PFSK-1 (cell line): ENCODE data around the gene CNTFR.

Experiments used
- POLR2AphosphoS5 ChIP-seq: IDR thresholded peaks from 2 replicates; pipeline ENCODE4 v1.6.1; 2012; ENCODE audit warnings: low read depth, mild to moderate bottlenecking, control low read depth, low read length, moderate library complexity
- TAF1 ChIP-seq: IDR thresholded peaks from 2 replicates; pipeline ENCODE4 v1.6.1; 2012; ENCODE audit warnings: low read length, control low read depth, borderline replicate concordance; ENCODE audit not compliant: insufficient read depth

DNA sequence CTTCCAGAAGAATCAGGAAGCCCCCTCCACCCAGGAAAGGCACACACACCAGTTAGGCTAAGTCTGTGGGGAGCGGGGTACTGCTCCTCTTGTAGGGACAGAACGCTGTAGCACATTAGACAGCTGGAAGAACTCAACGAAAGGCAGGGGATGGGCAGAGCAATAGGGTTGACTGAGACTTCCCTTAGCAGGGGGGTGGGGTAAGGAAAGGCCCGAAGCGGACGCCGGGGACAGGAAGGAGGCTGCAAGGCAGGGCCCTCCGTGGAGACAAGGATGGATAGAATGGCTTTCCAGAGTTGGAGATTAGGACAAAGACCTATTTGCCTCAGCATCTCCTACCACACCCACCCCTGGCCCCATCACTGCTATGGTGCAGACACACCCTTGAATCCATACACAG, 14.3 kb downstream of the CNTFR start:
- TF ChIP-seq POLR2AphosphoS5: no peak
- TF ChIP-seq TAF1: no peak
